HL-60/S4 (cell line): ENCODE results near the gene PLEKHJ1.

Source experiments
- in situ Hi-C: fragments of 300-500 bp; cut with MboI; formaldehyde crosslinking; loops from 2 replicates; pipeline ENCODE4 v1.14.3; 2022; ENCODE audit warnings: low sequenced_read_pairs

Gene PLEKHJ1

GRCh38 chr19:2237051-2237868 lies 1.1 kb upstream of the PLEKHJ1 start:
- in situ Hi-C loops: no loop called here

GRCh38 chr19:2236064-2236313 lies 140 bp downstream of the PLEKHJ1 start:
- in situ Hi-C loops: no loop called here

- in situ Hi-C loops: no loop called here
Observed at GRCh38 chr19:2235381-2236063, 607 bp downstream of the PLEKHJ1 start.

GRCh38 chr19:2234996-2235380 lies 1.1 kb downstream of the PLEKHJ1 start:
- in situ Hi-C loops: no loop called here

- in situ Hi-C loops: no loop called here
Observed at GRCh38 chr19:2233601-2234280, 2.4 kb downstream of the PLEKHJ1 start.

- in situ Hi-C loops: no loop called here
Observed at GRCh38 chr19:2232286-2233151, 3.6 kb downstream of the PLEKHJ1 start.

GRCh38 chr19:2231621-2232221 lies 4.4 kb downstream of the PLEKHJ1 start:
- in situ Hi-C loops: no loop called here

GRCh38 chr19:2230807-2231533 lies 5.2 kb downstream of the PLEKHJ1 start:
- in situ Hi-C loops: no loop called here

- in situ Hi-C loops: no loop called here
Observed at GRCh38 chr19:2230033-2230531, 6.0 kb downstream of the PLEKHJ1 start.

- in situ Hi-C loops: no loop called here
Observed at GRCh38 chr19:2229103-2230032, 6.8 kb downstream of the PLEKHJ1 start.

GRCh38 chr19:2228157-2229030 lies 7.7 kb downstream of the PLEKHJ1 start:
- in situ Hi-C loops: no loop called here

- in situ Hi-C loops: no loop called here
Observed at GRCh38 chr19:2227415-2228156, 8.5 kb downstream of the PLEKHJ1 start.

- in situ Hi-C loops: no loop called here
Observed at GRCh38 chr19:2226840-2227360, 9.2 kb downstream of the PLEKHJ1 start.

- in situ Hi-C loops: no loop called here
Observed at GRCh38 chr19:2226051-2226839, 9.9 kb downstream of the PLEKHJ1 start.

- in situ Hi-C loops: no loop called here
Observed at GRCh38 chr19:2225415-2226050, 10.6 kb downstream of the PLEKHJ1 start.
